ENCODE measurements around the gene CNNM1.

DNA sequence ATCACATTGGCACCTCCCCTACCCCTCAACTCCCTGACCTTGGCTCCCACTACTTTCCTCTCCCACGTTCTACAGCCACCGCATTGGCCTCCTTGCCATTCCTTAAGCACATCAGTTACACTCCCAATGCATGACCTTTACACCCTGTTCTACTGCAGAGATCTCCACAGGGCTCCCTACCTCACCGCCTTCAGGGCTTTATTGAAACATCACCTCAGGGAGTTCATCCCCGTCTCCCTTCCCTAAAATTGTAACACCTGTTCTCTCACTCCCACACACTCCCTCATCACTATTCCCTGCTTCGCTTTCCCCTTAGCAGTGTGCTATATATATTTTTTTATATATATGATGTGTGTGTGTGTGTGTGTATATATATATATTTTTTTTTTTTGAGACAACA is 18.5 kb downstream of the CNNM1 start:
- TF ChIP-seq, protein P1, sequence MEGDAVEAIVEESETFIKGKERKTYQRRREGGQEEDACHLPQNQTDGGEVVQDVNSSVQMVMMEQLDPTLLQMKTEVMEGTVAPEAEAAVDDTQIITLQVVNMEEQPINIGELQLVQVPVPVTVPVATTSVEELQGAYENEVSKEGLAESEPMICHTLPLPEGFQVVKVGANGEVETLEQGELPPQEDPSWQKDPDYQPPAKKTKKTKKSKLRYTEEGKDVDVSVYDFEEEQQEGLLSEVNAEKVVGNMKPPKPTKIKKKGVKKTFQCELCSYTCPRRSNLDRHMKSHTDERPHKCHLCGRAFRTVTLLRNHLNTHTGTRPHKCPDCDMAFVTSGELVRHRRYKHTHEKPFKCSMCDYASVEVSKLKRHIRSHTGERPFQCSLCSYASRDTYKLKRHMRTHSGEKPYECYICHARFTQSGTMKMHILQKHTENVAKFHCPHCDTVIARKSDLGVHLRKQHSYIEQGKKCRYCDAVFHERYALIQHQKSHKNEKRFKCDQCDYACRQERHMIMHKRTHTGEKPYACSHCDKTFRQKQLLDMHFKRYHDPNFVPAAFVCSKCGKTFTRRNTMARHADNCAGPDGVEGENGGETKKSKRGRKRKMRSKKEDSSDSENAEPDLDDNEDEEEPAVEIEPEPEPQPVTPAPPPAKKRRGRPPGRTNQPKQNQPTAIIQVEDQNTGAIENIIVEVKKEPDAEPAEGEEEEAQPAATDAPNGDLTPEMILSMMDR (conservative IDR thresholded peaks at IDR 0.05), result no peak
- no peak for TF ChIP-seq ZFX (IDR thresholded peaks at IDR 0.05)

All from C4-2B (cell line).